OCI-LY7 (cell line): Measurements from ENCODE around the gene TNS3. TPM values are rescaled to one million over a fixed set of nuclear protein-coding genes. Genes with fewer than 3 reads are reported as not detected.

ENCODE experiments used
- BruUV-seq: library from RNA; stranded (reverse); fragments of 400-500 nt; replicated peaks from 2 replicates; lab custom pipeline; 2021; lab: Mats Ljungman, UMichigan
- CTCF ChIA-PET: fragments of 300-600 bp; sonication (Branson Sonifier 250); formaldehyde crosslinking; loops from one replicate; lab custom pipeline; 2022; ENCODE audit warnings: antibody characterized with exemption; ENCODE audit not compliant: unreplicated experiment; lab: Charles Lee
- POLR2A ChIA-PET: fragments of 300-600 bp; sonication (Branson Sonifier 250); formaldehyde crosslinking; loops from one replicate; lab custom pipeline; 2022; ENCODE audit warnings: antibody characterized with exemption; lab: Charles Lee
- DNase-seq: peaks from one replicate; pipeline ENCODE4 v3.0.0-alpha.2; 2015; ENCODE audit warnings: low spot score
- H2AFZ ChIP-seq: fragments of 200-600 bp; sonication (generic), shearing (Covaris generic); 2 replicates; pipeline ENCODE4 v1.6.1; 2014; ENCODE audit warnings: mild to moderate bottlenecking, antibody characterized with exemption, low read length, moderate library complexity
- H3K27ac ChIP-seq: fragments of 200-600 bp; sonication (generic); 2 replicates; pipeline ENCODE4 v1.5.1; 2014; ENCODE audit warnings: mixed run types, low read depth, mild to moderate bottlenecking, moderate library complexity, low read length, inconsistent platforms; ENCODE audit not compliant: poor library complexity, severe bottlenecking
- H3K36me3 ChIP-seq: fragments of 200-600 bp; sonication (generic); 2 replicates; pipeline ENCODE4 v1.6.1; 2014; ENCODE audit warnings: mild to moderate bottlenecking, antibody characterized with exemption, low read length, moderate library complexity, mixed read lengths; ENCODE audit not compliant: insufficient read depth
- H3K4me1 ChIP-seq: fragments of 200-600 bp; sonication (generic); 2 replicates; pipeline ENCODE4 v1.5.1; 2014; ENCODE audit warnings: mild to moderate bottlenecking, low read length; ENCODE audit not compliant: insufficient read depth, poor library complexity, severe bottlenecking
- H3K4me2 ChIP-seq: fragments of 200-600 bp; sonication (generic); 2 replicates; pipeline ENCODE4 v1.6.1; 2014; ENCODE audit warnings: mild to moderate bottlenecking, low read length
- H3K4me3 ChIP-seq: fragments of 200-600 bp; sonication (generic); 2 replicates; pipeline ENCODE4 v1.5.1; 2014; ENCODE audit warnings: mild to moderate bottlenecking, low read depth, low read length; ENCODE audit not compliant: poor library complexity, severe bottlenecking
- H3K79me2 ChIP-seq: fragments of 200-600 bp; sonication (generic); 2 replicates; pipeline ENCODE4 v1.6.1; 2016; ENCODE audit warnings: low read depth, mild to moderate bottlenecking, low read length, moderate library complexity, mixed read lengths; ENCODE audit not compliant: insufficient read depth
- H3K9me2 ChIP-seq: fragments of 200-600 bp; sonication (generic); 2 replicates; pipeline ENCODE4 v1.6.1; 2016; ENCODE audit warnings: mild to moderate bottlenecking, low read length, mixed read lengths; ENCODE audit not compliant: insufficient read depth
- H3K9me3 ChIP-seq: fragments of 200-600 bp; sonication (generic); 2 replicates; pipeline ENCODE4 v1.6.1; 2014; ENCODE audit warnings: mild to moderate bottlenecking, mixed run types, low read length, mixed read lengths
- H4K20me1 ChIP-seq: fragments of 200-600 bp; sonication (generic); 2 replicates; pipeline ENCODE4 v1.6.1; 2014; ENCODE audit warnings: mild to moderate bottlenecking, antibody characterized with exemption, low read length, moderate library complexity, mixed read lengths; ENCODE audit not compliant: insufficient read depth
- CTCF ChIP-seq: fragments of 200-600 bp; sonication (generic); conservative IDR thresholded peaks from 2 replicates; pipeline ENCODE4 v1.5.1; 2014; ENCODE audit warnings: mild to moderate bottlenecking, antibody characterized with exemption, low read length, moderate library complexity, mixed read lengths
- EZH2phosphoT487 ChIP-seq: fragments of 200-600 bp; sonication (generic); IDR thresholded peaks from 2 replicates; pipeline ENCODE4 v1.6.1; 2018; ENCODE audit warnings: low read depth, borderline replicate concordance, mild to moderate bottlenecking, mixed run types, antibody characterized with exemption, low read length, moderate library complexity, mixed read lengths
- intact Hi-C: fragments of 100-400 bp; cut with micrococcal nuclease; formaldehyde crosslinking; loops from one replicate; pipeline ENCODE4 v1.10.0; 2022; ENCODE audit not compliant: unreplicated experiment
- total RNA-seq, 2 experiments: library from RNA; depleted of rRNA in 1 of 2; stranded (reverse); fragments of >200 nt in 1 of 2; shearing (Covaris generic) in 1 of 2; gene quantifications; 2 replicates each; pipeline ENCODE4 v1.2.3, GENCODE V29; 2014 to 2022

Gene TNS3
- total RNA-seq, 2 experiments from 2014 or later = 9.5 to 42.1 TPM

DNA sequence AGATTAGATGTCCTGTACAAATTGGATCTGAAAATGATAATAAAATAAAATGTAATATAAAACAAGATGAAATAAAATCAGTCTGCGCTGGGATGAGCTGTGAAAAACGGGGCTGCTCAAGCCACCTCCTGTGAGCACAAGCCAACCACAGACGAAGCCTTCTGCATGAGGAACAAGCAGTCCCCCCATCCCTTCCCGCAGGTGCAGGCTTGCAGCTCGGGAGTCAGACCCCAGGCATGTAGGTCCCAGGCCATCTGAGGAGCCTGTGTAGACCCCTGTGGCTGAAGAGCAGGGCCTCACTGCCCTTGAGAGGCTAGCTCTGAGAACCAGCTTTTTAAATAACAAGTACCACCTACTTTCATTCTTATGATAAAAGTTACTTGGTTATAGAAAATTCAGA is 123.4 kb downstream of the TNS3 start:
- Histone ChIP-seq H3K4me3 (no peak overlapping the region), H3K79me2 (no peaks in the 10 kb centered on the region), H2AFZ (no peak overlapping the region), H4K20me1 (no peaks in the 10 kb centered on the region; the same call in 1 of the 2 replicates), H3K9me3 (no peaks in the 10 kb centered on the region), H3K4me2 (no peak overlapping the region), H3K36me3 (no peaks in the 10 kb centered on the region), H3K4me1 (no peaks in the 10 kb centered on the region), H3K9me2 (no peaks in the 10 kb centered on the region), H3K27ac (no peak overlapping the region)
- CTCF ChIA-PET = no interaction called here
- TF ChIP-seq CTCF = no peak
- no peak for TF ChIP-seq EZH2phosphoT487
- no peak for DNase-seq
- POLR2A ChIA-PET = no interaction called here
- intact Hi-C loops = no loop called here
- BruUV-seq = no TSS peak

- H3K4me1 ChIP-seq = no peaks in the 10 kb centered on the region
- no peaks in the 10 kb centered on the region for H3K79me2 ChIP-seq
- H2AFZ ChIP-seq = no peak overlapping the region
- DNase-seq = no peak
- H3K4me3 ChIP-seq = no peak overlapping the region
- H3K9me2 ChIP-seq = no peaks in the 10 kb centered on the region
- no TSS peak for BruUV-seq
- no peak overlapping the region for H3K4me2 ChIP-seq
- intact Hi-C loops = no loop called here
- POLR2A ChIA-PET = interaction anchor here (0.6 kb wide), 1 partner anchor 492 kb away, joined by 3 read pairs; no protein-coding TSS in a partner anchor
- no peak for TF ChIP-seq CTCF
- TF ChIP-seq EZH2phosphoT487 = no peak
- H3K36me3 ChIP-seq = no peaks in the 10 kb centered on the region
- H3K27ac ChIP-seq = no peak overlapping the region
- no peaks in the 10 kb centered on the region for H3K9me3 ChIP-seq
- CTCF ChIA-PET = no interaction called here
- no peaks in the 10 kb centered on the region; the same call in 1 of the 2 replicates for H4K20me1 ChIP-seq
Observed at GRCh38 chr7:47458057-47458456, 123.9 kb downstream of the TNS3 start.

DNA sequence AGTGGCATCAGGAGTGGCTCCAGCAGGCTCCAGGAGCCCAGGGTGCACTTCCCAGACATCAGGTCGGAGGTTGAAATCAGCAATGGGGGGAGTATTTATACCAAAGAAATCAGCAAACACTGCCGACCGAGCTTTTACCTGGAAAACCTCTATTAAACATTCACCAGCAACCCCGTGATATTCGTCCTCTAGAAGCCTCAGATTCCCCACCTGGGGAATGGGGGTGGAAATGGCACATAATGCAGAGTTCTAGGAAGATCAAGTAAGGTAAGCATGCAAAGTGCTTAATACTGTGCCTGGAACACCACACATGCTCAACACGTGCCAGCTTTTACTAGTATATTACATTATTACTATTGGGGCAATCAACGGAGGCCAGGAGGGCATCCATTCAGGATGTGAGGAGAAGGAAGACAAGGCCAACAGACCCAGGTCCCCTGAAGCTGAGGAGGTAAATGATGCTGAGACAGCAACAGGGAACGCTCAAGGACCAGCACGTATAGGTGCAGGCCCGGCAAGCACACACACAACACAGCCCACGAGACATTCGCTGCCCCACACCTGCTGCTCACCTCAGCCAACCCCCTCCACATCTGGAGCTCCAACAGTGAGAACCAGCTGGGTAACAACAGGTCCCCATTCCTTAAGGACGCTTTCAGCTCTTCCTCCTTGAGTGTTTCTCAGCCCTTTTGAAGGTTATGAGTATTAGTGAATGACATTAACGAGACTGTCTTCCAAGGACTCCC is 125.5 kb downstream of the TNS3 start:
- CTCF ChIA-PET = no interaction called here
- H3K4me1 ChIP-seq = no peaks in the 10 kb centered on the region
- no peak for DNase-seq
- POLR2A ChIA-PET = interaction anchor here (0.6 kb wide), 1 partner anchor 342 kb away, joined by 4 read pairs; no protein-coding TSS in a partner anchor
- H3K4me3 ChIP-seq = no peak overlapping the region
- H3K79me2 ChIP-seq = no peaks in the 10 kb centered on the region
- H2AFZ ChIP-seq = no peak overlapping the region
- no peaks in the 10 kb centered on the region; the same call in 1 of the 2 replicates for H4K20me1 ChIP-seq
- no peak overlapping the region for H3K4me2 ChIP-seq
- no peak overlapping the region for H3K27ac ChIP-seq
- BruUV-seq = no TSS peak
- no peak for TF ChIP-seq CTCF
- no peak for TF ChIP-seq EZH2phosphoT487
- H3K9me3 ChIP-seq = no peaks in the 10 kb centered on the region
- no peaks in the 10 kb centered on the region for H3K36me3 ChIP-seq
- no peaks in the 10 kb centered on the region for H3K9me2 ChIP-seq
- intact Hi-C loops = no loop called here
